WTC11 (cell line): ENCODE measurements around the gene DOCK1. TPM values are rescaled to one million over a fixed set of nuclear protein-coding genes. Genes with fewer than 3 reads are reported as not detected.

Experiments
- ATAC-seq: fragments of 200-7000 bp; cut with Tn5 transposase; 2 replicates; pipeline ENCODE4 v1.10.0; 2021; ENCODE audit warnings: mild to moderate bottlenecking, moderate library complexity
- CTCF ChIA-PET: fragments of 300-600 bp; sonication (Branson Sonifier 250); formaldehyde crosslinking; loops from one replicate; lab custom pipeline; 2021; ENCODE audit warnings: antibody characterized with exemption; lab: Charles Lee
- POLR2A ChIA-PET: fragments of 350-600 bp; sonication (Branson Sonifier 250); formaldehyde crosslinking; loops from one replicate; lab custom pipeline; 2021; ENCODE audit warnings: antibody characterized with exemption; lab: Charles Lee
- DNase-seq: peaks from one replicate; pipeline ENCODE4 v3.0.0; 2021; ENCODE audit warnings: low spot score
- H3K27ac Mint-ChIP-seq: 2 replicates; pipeline ENCODE4 v1.8.0; 2021; ENCODE audit warnings: mixed read lengths
- H3K27me3 Mint-ChIP-seq: 2 replicates; pipeline ENCODE4 v1.8.0; 2021; ENCODE audit warnings: low read depth, mild to moderate bottlenecking, moderate library complexity, mixed read lengths
- H3K36me3 Mint-ChIP-seq: 2 replicates; pipeline ENCODE4 v1.8.0; 2021; ENCODE audit warnings: mixed read lengths
- H3K4me1 Mint-ChIP-seq: 2 replicates; pipeline ENCODE4 v1.8.0; 2022; ENCODE audit warnings: mixed read lengths
- H3K4me3 Mint-ChIP-seq: 2 replicates; pipeline ENCODE4 v1.8.0; 2021; ENCODE audit warnings: mild to moderate bottlenecking, moderate library complexity, mixed read lengths
- H3K9me3 Mint-ChIP-seq: 2 replicates; pipeline ENCODE4 v1.8.0; 2021; ENCODE audit warnings: mixed read lengths
- ARID4B ChIP-seq: sonication (generic); formaldehyde crosslinking; IDR thresholded peaks from 2 replicates; pipeline ENCODE4 v1.8.0; 2023; ENCODE audit warnings: missing genetic modification reagents, mild to moderate bottlenecking, borderline replicate concordance
- ATF6 ChIP-seq: sonication (generic); formaldehyde crosslinking; IDR thresholded peaks from 2 replicates; pipeline ENCODE4 v1.8.1; 2023; ENCODE audit warnings: mild to moderate bottlenecking, missing genetic modification reagents
- CBFB ChIP-seq: sonication (generic); formaldehyde crosslinking; IDR thresholded peaks from 2 replicates; pipeline ENCODE4 v1.8.1; 2022; ENCODE audit warnings: mild to moderate bottlenecking, low read depth, missing genetic modification reagents
- CDX4 ChIP-seq: fragments of 250-450 bp; sonication (Bioruptor Pico); IDR thresholded peaks from 2 replicates; pipeline ENCODE4 v1.9.0; 2021; ENCODE audit warnings: moderate library complexity, mild to moderate bottlenecking, inconsistent platforms, borderline replicate concordance
- FOXJ3 ChIP-seq: sonication (generic); formaldehyde crosslinking; IDR thresholded peaks from 2 replicates; pipeline ENCODE4 v1.9.0; 2021; ENCODE audit warnings: missing genetic modification reagents, mild to moderate bottlenecking, borderline replicate concordance
- FOXP4 ChIP-seq: sonication (generic); formaldehyde crosslinking; IDR thresholded peaks from 2 replicates; pipeline ENCODE4 v1.8.0; 2022; ENCODE audit warnings: mild to moderate bottlenecking, missing genetic modification reagents
- GRHL2 ChIP-seq: fragments of 250-450 bp; sonication (Bioruptor Pico); IDR thresholded peaks from 2 replicates; pipeline ENCODE4 v1.8.0; 2022; ENCODE audit warnings: mild to moderate bottlenecking, moderate library complexity; ENCODE audit not compliant: insufficient replicate concordance, severe bottlenecking
- GTF2I ChIP-seq: fragments of 250-450 bp; sonication (Bioruptor Pico); conservative IDR thresholded peaks from 2 replicates; pipeline ENCODE4 v1.4.0; 2021; ENCODE audit warnings: mild to moderate bottlenecking
- IRF2 ChIP-seq: sonication (generic); formaldehyde crosslinking; IDR thresholded peaks from 2 replicates; pipeline ENCODE4 v1.8.0; 2022; ENCODE audit warnings: low read depth, missing genetic modification reagents, borderline replicate concordance
- JAZF1 ChIP-seq: fragments of 250-450 bp; sonication (Bioruptor Pico); IDR thresholded peaks from 2 replicates; pipeline ENCODE4 v1.9.0; 2021; ENCODE audit warnings: moderate library complexity, mild to moderate bottlenecking, inconsistent platforms
- KAT7 ChIP-seq: sonication (generic); formaldehyde crosslinking; IDR thresholded peaks from 2 replicates; pipeline ENCODE4 v1.8.1; 2023; ENCODE audit warnings: missing genetic modification reagents, mild to moderate bottlenecking, borderline replicate concordance
- NFE2L1 ChIP-seq: sonication (generic); formaldehyde crosslinking; IDR thresholded peaks from 2 replicates; pipeline ENCODE4 v1.8.1; 2023; ENCODE audit warnings: missing genetic modification reagents
- PRRX2 ChIP-seq: fragments of 250-450 bp; sonication (Bioruptor Pico); IDR thresholded peaks from 2 replicates; pipeline ENCODE4 v1.8.0; 2021; ENCODE audit warnings: mild to moderate bottlenecking
- SMAD4 ChIP-seq: sonication (generic); formaldehyde crosslinking; IDR thresholded peaks from 2 replicates; pipeline ENCODE4 v1.8.0; 2022; ENCODE audit warnings: mild to moderate bottlenecking, missing genetic modification reagents
- TEAD1 ChIP-seq: sonication (generic); formaldehyde crosslinking; IDR thresholded peaks from 2 replicates; pipeline ENCODE4 v1.8.0; 2022; ENCODE audit warnings: mild to moderate bottlenecking, missing genetic modification reagents
- TP53 ChIP-seq: sonication (generic); formaldehyde crosslinking; IDR thresholded peaks from 2 replicates; pipeline ENCODE4 v1.8.1; 2023; ENCODE audit warnings: mild to moderate bottlenecking, missing genetic modification reagents
- ZBTB21 ChIP-seq: sonication (generic); formaldehyde crosslinking; IDR thresholded peaks from 2 replicates; pipeline ENCODE4 v1.8.1; 2023; ENCODE audit warnings: mild to moderate bottlenecking, missing genetic modification reagents, borderline replicate concordance
- ZNF121 ChIP-seq: sonication (generic); formaldehyde crosslinking; IDR thresholded peaks from 2 replicates; pipeline ENCODE4 v1.8.0; 2023; ENCODE audit warnings: missing genetic modification reagents
- ZNF232 ChIP-seq: sonication (generic); formaldehyde crosslinking; IDR thresholded peaks from 2 replicates; pipeline ENCODE4 v1.8.0; 2022; ENCODE audit warnings: mild to moderate bottlenecking, missing genetic modification reagents
- ZNF396 ChIP-seq: fragments of 250-450 bp; sonication (Bioruptor Pico); IDR thresholded peaks from 2 replicates; pipeline ENCODE4 v1.8.0; 2021; ENCODE audit warnings: mild to moderate bottlenecking, moderate library complexity, borderline replicate concordance
- total RNA-seq: library from RNA; stranded (reverse); gene quantifications from 3 replicates; pipeline ENCODE4 v1.2.3, GENCODE V29; 2021
- TF ChIP-seq, protein P1 (sequence below): sonication (generic); formaldehyde crosslinking; IDR thresholded peaks from 2 replicates; pipeline ENCODE4 v1.8.1; 2022; ENCODE audit warnings: mild to moderate bottlenecking, missing genetic modification reagents, moderate library complexity, borderline replicate concordance

DOCK1 gene
- total RNA-seq, 1 experiment from 2014 or later, result 52.1 TPM

DNA sequence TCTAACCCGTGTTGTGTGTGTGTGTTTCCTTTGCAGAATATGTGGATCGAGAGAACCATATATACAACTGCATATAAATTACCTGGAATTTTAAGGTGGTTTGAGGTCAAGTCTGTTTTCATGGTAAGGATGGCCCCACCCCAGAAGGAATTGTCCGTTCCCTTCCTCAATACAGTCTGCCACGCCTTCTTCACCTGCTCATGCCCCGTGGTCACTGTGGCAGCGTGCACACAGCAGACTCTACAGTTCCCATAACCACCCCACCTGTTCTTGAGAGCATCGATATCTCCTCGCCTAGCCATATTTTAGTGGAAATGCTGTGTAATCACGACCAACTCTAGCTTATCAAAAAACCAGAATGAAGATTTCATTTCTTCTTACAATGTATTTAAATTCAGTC, 509.9 kb downstream of the DOCK1 start:
- no peaks in the 10 kb centered on the region for H3K9me3 Mint-ChIP-seq
- DNase-seq (no peak), ATAC-seq (no peak)
- H3K36me3 Mint-ChIP-seq, result peaks cover 13% of the 10 kb centered on the region
- peaks cover 5% of the 10 kb centered on the region; the same call in 1 of the 2 replicates for H3K4me1 Mint-ChIP-seq
- CTCF ChIA-PET, result no interaction called here
- no peak overlapping the region for H3K4me3 Mint-ChIP-seq
- no peak overlapping the region for H3K27ac Mint-ChIP-seq
- TF ChIP-seq CDX4 (CRISPR knock-in tag) (no peak), IRF2 (CRISPR knock-in tag) (no peak), NFE2L1 (CRISPR knock-in tag) (no peak), JAZF1 (no peak), ZNF121 (no peak), FOXP4 (CRISPR knock-in tag) (no peak), SMAD4 (CRISPR knock-in tag) (no peak), KAT7 (CRISPR knock-in tag) (no peak)
- TF ChIP-seq, protein P1, sequence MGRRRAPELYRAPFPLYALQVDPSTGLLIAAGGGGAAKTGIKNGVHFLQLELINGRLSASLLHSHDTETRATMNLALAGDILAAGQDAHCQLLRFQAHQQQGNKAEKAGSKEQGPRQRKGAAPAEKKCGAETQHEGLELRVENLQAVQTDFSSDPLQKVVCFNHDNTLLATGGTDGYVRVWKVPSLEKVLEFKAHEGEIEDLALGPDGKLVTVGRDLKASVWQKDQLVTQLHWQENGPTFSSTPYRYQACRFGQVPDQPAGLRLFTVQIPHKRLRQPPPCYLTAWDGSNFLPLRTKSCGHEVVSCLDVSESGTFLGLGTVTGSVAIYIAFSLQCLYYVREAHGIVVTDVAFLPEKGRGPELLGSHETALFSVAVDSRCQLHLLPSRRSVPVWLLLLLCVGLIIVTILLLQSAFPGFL (CRISPR knock-in tag), result no peak
- TF ChIP-seq, all 79 proteins: peak for 0
- no peaks in the 10 kb centered on the region for H3K27me3 Mint-ChIP-seq
- POLR2A ChIA-PET, result no interaction called here

GRCh38 chr10:127415901-127416581, 510.8 kb downstream of the DOCK1 start:
- H3K27me3 Mint-ChIP-seq, result no peaks in the 10 kb centered on the region
- ChIA-PET POLR2A (no interaction called here), CTCF (no interaction called here)
- H3K4me1 Mint-ChIP-seq, result peaks cover 5% of the 10 kb centered on the region; the same call in 1 of the 2 replicates
- H3K9me3 Mint-ChIP-seq, result no peaks in the 10 kb centered on the region
- ATAC-seq (peak; percentile 43; the same call in 1 of the 2 replicates), DNase-seq (no peak)
- peaks cover 8% of the 10 kb centered on the region for H3K36me3 Mint-ChIP-seq
- H3K27ac Mint-ChIP-seq, result no peak overlapping the region; the same call in 1 of the 2 replicates
- no peak for TF ChIP-seq CDX4 (CRISPR knock-in tag)
- TF ChIP-seq ZBTB21 (CRISPR knock-in tag), result no peak
- TF ChIP-seq ARID4B, result no peak
- TF ChIP-seq CBFB (CRISPR knock-in tag), result no peak
- TF ChIP-seq GRHL2 (CRISPR knock-in tag), result no peak
- TF ChIP-seq FOXJ3 (CRISPR knock-in tag), result no peak
- no peak for TF ChIP-seq GTF2I (CRISPR knock-in tag)
- TF ChIP-seq ZNF232 (CRISPR knock-in tag), result no peak
- no peak for TF ChIP-seq TEAD1 (CRISPR knock-in tag)
- TF ChIP-seq ZNF396 (CRISPR knock-in tag), result no peak
- TF ChIP-seq TP53, result no peak
- TF ChIP-seq ATF6, result no peak
- no peak for TF ChIP-seq PRRX2 (CRISPR knock-in tag)
- no peak for TF ChIP-seq KAT7 (CRISPR knock-in tag)
- no peak overlapping the region for H3K4me3 Mint-ChIP-seq
